GM13977 (cell line): ENCODE measurements around the gene TCF19.

Experiments
- DNase-seq: peaks from one replicate; pipeline ENCODE4 v3.0.0; 2012; ENCODE audit warnings: low spot score
- in situ Hi-C: fragments of 300-500 bp; cut with MboI; formaldehyde crosslinking; loops from one replicate; pipeline ENCODE4 v1.12.0; 2022; ENCODE audit warnings: low sequenced_read_pairs, low pct_unique_long_range_greater_than_20kb, mixed read lengths, inconsistent platforms; ENCODE audit not compliant: unreplicated experiment
- TF ChIP-seq, protein P1 (sequence below): IDR thresholded peaks from 2 replicates; pipeline ENCODE4 v1.5.1; 2012; ENCODE audit warnings: mild to moderate bottlenecking, control low read depth; ENCODE audit not compliant: insufficient read depth; ENCODE audit errors: extremely low read depth, missing control alignments

TCF19 gene

DNA sequence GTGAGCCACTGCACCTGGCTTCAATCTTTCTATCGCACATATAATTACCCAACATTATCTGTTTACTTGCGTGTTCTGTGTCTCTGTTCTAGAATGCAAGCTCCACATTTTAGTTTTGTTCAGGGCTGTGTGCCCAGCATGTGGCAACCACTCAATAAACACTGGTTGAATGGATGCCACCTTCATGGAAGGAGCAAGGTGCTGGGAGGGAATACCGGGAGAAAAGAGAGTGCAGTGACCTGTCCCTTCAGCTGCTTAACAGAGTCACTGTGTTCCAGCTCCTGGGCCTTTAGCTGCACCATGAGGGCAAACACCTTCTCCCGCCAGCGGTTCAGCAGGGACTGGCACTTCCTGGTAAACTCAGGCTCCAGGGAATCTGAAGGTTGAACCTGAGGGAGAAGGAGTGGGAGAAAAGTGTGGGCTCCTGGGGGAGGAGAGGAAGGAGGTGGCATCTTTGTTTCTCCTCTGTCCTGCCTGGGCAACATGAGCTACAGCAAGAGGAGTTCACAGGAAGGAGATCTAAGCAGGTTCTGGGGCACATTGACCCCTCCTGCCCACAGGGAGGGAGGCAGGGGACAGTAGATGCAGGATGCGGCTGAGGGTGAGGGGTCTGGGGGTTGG, 8.5 kb upstream of the TCF19 start:
- TF ChIP-seq, protein P1, sequence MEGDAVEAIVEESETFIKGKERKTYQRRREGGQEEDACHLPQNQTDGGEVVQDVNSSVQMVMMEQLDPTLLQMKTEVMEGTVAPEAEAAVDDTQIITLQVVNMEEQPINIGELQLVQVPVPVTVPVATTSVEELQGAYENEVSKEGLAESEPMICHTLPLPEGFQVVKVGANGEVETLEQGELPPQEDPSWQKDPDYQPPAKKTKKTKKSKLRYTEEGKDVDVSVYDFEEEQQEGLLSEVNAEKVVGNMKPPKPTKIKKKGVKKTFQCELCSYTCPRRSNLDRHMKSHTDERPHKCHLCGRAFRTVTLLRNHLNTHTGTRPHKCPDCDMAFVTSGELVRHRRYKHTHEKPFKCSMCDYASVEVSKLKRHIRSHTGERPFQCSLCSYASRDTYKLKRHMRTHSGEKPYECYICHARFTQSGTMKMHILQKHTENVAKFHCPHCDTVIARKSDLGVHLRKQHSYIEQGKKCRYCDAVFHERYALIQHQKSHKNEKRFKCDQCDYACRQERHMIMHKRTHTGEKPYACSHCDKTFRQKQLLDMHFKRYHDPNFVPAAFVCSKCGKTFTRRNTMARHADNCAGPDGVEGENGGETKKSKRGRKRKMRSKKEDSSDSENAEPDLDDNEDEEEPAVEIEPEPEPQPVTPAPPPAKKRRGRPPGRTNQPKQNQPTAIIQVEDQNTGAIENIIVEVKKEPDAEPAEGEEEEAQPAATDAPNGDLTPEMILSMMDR = no peak
- DNase-seq = no peak
- in situ Hi-C loops = no loop called here

DNA sequence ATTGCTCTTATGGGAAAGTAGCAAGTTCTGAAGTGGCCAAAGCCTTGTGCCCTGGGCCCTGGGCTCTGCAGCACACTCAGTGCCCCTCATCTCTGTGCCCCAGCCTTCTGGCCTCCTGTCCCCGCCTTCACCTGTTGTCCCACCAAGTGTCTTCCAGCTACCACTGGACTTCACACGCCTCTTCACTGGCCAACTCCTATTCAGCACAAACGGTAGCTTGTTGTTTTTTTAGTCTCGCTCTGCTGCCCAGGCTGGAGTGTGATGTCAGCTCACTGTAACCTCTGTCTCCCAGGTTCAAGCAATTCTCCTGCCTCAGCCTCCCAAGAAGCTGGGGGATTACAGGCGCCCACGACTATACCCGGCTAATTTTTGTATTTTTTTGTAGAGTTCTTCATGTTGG, 5.6 kb upstream of the TCF19 start:
- in situ Hi-C loops = no loop called here
- DNase-seq = no peak
- TF ChIP-seq, protein P1 = no peak

DNA sequence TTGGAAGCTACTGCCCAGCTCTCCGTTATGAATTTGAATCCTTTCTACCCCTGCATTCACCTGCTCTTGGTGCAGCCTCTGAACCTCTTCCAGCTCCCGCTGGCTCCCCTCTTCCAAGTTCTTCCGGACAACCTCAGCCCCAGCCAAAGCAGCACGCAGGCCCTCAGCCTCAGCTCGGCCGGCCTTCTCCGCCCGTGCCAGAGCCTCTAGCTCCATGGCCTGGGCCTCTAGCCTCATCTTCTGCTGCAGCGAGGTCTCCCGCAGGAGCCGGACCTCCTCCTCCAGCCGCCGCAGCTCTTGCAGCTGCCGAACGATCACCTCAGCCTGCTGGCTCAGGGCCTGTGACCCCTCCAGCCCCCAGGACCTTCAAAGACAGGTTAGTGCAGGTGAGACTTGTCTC, 4.0 kb upstream of the TCF19 start:
- TF ChIP-seq, protein P1 = no peak
- no peak for DNase-seq
- in situ Hi-C loops = no loop called here

DNA sequence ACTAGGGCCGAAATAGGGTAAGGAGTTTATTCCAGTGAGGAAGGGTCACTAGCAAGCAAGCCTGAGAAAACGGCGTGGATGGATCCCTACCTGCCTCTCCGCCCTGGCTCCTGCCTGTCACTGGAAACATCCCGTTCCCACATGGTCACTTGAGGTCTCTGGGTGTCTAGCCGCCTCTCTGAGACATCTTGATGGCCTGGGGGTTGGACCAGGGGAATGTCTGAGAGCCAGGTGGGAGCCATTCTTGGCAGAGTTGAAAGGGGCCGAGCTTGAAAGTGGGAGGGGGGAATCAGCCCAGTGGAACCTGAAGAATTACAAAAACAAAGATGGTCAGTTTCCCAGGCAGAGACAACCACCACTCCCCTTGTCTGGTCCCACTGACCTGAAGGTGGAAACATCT, 1.7 kb upstream of the TCF19 start:
- TF ChIP-seq, protein P1 = no peak
- DNase-seq = no peak
- in situ Hi-C loops = no loop called here

DNA sequence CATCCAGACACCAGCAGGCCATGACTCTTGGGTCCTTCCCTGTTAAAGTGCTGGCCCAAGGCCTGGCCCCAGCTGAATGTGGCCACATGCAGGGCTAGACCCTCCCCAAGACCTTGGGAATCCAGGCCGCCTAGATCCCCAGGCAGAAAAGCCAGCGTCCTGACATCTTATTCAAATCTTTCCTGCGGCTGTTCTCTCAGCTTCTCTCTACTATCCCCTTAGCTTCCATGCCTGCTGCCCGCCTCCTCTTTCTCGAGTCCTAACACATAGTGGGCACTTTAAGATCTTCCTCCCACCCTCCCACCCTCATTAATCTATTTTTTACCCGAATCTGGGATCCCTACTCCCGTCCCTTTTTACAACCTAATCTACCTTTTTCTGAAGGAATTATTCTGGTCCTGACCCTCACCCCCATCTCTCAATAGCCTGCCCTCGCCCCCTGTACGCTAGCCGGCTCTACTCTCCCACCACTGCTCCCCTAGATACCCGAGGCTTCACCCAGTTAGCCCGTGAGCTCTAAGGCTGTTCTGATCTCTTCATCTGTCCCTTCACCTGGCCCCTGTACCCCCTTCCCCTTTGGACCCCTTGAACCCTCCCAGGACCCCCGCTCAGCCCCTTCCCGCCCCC, 763 bp upstream of the TCF19 start, which contains the start of gene CCHCR1:
Gene CCHCR1, minus strand, starts transcription at position 290 of the 627 bp plus-strand sequence. Its CDS starts 202 bp downstream, at position 88.
- DNase-seq = no peak
- TF ChIP-seq, protein P1 = no peak
- in situ Hi-C loops = no loop called here

DNA sequence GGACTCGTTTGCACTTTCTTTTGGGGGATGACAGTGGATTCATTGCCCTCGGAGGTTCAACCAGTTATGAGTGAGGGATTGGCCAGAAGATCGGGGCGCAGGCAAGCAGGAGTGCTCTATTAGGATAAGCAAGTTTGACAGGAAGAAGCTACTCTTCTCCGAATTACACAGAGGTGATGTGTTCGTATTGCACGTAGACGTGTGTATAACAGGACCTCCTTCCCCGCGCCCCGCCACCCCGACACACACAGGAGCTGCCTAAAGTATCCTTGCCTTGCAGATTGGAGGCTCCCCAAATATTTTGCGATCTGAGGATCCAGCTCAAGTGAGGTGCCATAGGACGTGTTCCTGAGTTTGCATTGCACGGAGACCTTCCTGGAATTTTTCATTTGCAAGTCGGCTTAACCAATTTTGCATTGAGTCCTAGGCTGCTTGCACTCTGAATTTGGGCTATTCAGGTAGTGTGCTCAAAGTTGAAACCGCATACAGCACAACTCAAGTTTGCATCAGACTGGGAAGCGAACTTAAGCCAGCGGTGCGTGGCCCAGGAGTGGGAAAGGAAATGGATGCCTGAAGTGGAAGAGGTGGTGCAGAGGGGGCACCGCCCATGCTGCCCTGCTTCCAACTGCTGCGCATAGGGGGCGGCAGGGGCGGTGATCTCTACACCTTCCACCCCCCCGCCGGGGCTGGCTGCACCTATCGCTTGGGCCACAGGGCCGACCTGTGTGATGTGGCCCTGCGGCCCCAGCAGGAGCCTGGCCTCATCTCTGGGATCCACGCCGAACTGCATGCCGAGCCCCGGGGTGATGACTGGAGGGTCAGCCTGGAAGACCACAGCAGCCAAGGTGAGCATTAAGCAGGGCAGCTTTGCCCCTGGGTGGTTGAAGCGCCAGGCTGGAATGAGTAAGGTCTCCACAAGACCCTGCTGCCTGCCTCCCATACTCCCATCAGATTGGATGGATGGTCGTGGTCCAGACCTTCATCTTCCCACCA, 770 bp downstream of the TCF19 start:
- DNase-seq = peak; percentile 47
- in situ Hi-C loops = no loop called here

More for the DNA sequence above, 770 bp downstream of the TCF19 start:
- TF ChIP-seq, protein P1 = no peak
